OCI-LY1 (cell line): ENCODE measurements around the gene IQSEC1.

Experiments used
- H2AFZ ChIP-seq: fragments of 200-600 bp; sonication (generic), shearing (Covaris generic); 2 replicates; pipeline ENCODE4 v1.6.0; 2014; ENCODE audit warnings: antibody characterized with exemption, mild to moderate bottlenecking, low read length
- H3F3A ChIP-seq: fragments of 200-600 bp; sonication (generic), shearing (Covaris generic); 2 replicates; pipeline ENCODE4 v1.6.0; 2014; ENCODE audit warnings: mild to moderate bottlenecking, antibody characterized with exemption, low read length, moderate library complexity; ENCODE audit not compliant: insufficient read depth
- H3K27ac ChIP-seq: fragments of 200-600 bp; sonication (generic); 2 replicates; pipeline ENCODE4 v1.5.1; 2014; ENCODE audit warnings: low read length, mixed run types, mild to moderate bottlenecking, low read depth; ENCODE audit not compliant: poor library complexity, severe bottlenecking
- H3K27me3 ChIP-seq: fragments of 200-600 bp; sonication (generic); 2 replicates; pipeline ENCODE4 v1.6.0; 2014; ENCODE audit warnings: antibody characterized with exemption, mild to moderate bottlenecking, low read length, moderate library complexity; ENCODE audit not compliant: insufficient read depth
- H3K36me3 ChIP-seq: fragments of 200-600 bp; sonication (generic); 2 replicates; pipeline ENCODE4 v1.6.1; 2014; ENCODE audit warnings: mild to moderate bottlenecking, antibody characterized with exemption, low read length, moderate library complexity, mixed read lengths; ENCODE audit not compliant: insufficient read depth
- H3K4me1 ChIP-seq: fragments of 200-600 bp; sonication (generic); 2 replicates; pipeline ENCODE4 v1.5.1; 2014; ENCODE audit warnings: mild to moderate bottlenecking, low read length, moderate library complexity; ENCODE audit not compliant: insufficient read depth, severe bottlenecking
- H3K4me2 ChIP-seq: fragments of 200-600 bp; sonication (generic), shearing (Covaris generic); 2 replicates; pipeline ENCODE4 v1.6.1; 2014; ENCODE audit warnings: low read length
- H3K4me3 ChIP-seq: fragments of 200-600 bp; sonication (generic); 2 replicates; pipeline ENCODE4 v1.5.1; 2014; ENCODE audit warnings: low read length, low read depth, mild to moderate bottlenecking, mixed read lengths; ENCODE audit not compliant: poor library complexity, severe bottlenecking
- H3K79me2 ChIP-seq: fragments of 200-600 bp; shearing (Covaris generic); 2 replicates; pipeline ENCODE4 v1.6.1; 2016; ENCODE audit warnings: mixed run types, low read length, mixed read lengths; ENCODE audit not compliant: insufficient read depth
- H3K9ac ChIP-seq: fragments of 200-600 bp; sonication (generic), shearing (Covaris generic); 2 replicates; pipeline ENCODE4 v1.6.1; 2014; ENCODE audit warnings: mild to moderate bottlenecking, low read length, mixed read lengths
- H3K9me2 ChIP-seq: fragments of 200-600 bp; sonication (generic), shearing (Covaris generic); 2 replicates; pipeline ENCODE4 v1.6.1; 2014; ENCODE audit warnings: low read depth, mild to moderate bottlenecking, low read length, mixed read lengths
- H3K9me3 ChIP-seq: fragments of 200-600 bp; shearing (Covaris generic); 2 replicates; pipeline ENCODE4 v1.6.1; 2014; ENCODE audit warnings: low read length, mixed read lengths
- H4K20me1 ChIP-seq: fragments of 200-600 bp; sonication (generic), shearing (Covaris generic); 2 replicates; pipeline ENCODE4 v1.6.0; 2016; ENCODE audit warnings: mild to moderate bottlenecking, low read length; ENCODE audit not compliant: insufficient read depth
- CTCF ChIP-seq: fragments of 200-600 bp; sonication (generic), shearing (Covaris generic); IDR thresholded peaks from 2 replicates; pipeline ENCODE4 v1.5.1; 2017; ENCODE audit warnings: mild to moderate bottlenecking, antibody characterized with exemption, low read length, moderate library complexity, mixed read lengths
- EZH2 ChIP-seq: fragments of 200-600 bp; sonication (generic), shearing (Covaris generic); IDR thresholded peaks from 2 replicates; pipeline ENCODE4 v1.8.0; 2017; ENCODE audit warnings: borderline replicate concordance, mixed run types, mild to moderate bottlenecking, antibody characterized with exemption, low read length, moderate library complexity, mixed read lengths

Gene IQSEC1

GRCh38 chr3:12896063-12896985, 176.9 kb downstream of the IQSEC1 start:
- Histone ChIP-seq H3F3A (no peaks in the 10 kb centered on the region), H3K4me3 (no peak overlapping the region), H3K36me3 (no peaks in the 10 kb centered on the region), H3K9me3 (no peaks in the 10 kb centered on the region), H3K9me2 (no peaks in the 10 kb centered on the region), H4K20me1 (no peaks in the 10 kb centered on the region), H3K79me2 (no peaks in the 10 kb centered on the region), H3K4me2 (no peak overlapping the region), H3K27ac (no peak overlapping the region), H3K4me1 (no peaks in the 10 kb centered on the region), H3K27me3 (0 out of 2 replicates have a peak, but pooled peaks cover 12% of the 10 kb centered on the region), H2AFZ (no peak overlapping the region), H3K9ac (no peak overlapping the region)
- TF ChIP-seq CTCF = no peak
- no peak for TF ChIP-seq EZH2

GRCh38 chr3:12895391-12896062, 177.7 kb downstream of the IQSEC1 start:
- Histone ChIP-seq H3K9ac (no peak overlapping the region), H3K4me2 (no peak overlapping the region)
- TF ChIP-seq EZH2 (no peak), CTCF (no peak)

DNA sequence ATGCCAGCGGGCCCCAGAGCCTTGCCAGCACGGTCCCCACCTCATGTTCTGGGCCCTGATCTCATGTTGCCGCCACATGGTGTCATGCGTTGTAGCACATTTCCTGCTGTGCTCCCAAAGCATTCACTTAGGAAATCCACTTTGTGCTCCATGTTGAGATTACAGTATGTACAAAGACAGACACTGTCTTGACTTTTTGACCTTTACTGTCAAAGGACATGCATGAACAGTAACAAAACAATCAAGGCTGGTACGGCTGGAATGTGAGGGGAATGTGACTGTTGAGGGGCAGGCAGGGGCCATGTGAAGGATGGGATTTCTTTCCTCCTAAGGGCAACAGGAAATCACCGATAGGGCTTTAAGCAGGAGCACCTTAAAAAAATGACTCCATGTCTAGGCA, 178.6 kb downstream of the IQSEC1 start:
- no peak overlapping the region for H3K9ac ChIP-seq
- no peaks in the 10 kb centered on the region for H3F3A ChIP-seq
- H3K27me3 ChIP-seq = 0 out of 2 replicates have a peak, but pooled peaks cover 16% of the 10 kb centered on the region
- H4K20me1 ChIP-seq = no peaks in the 10 kb centered on the region
- TF ChIP-seq EZH2 (no peak), CTCF (no peak)
- H3K4me3 ChIP-seq = no peak overlapping the region
- H3K4me2 ChIP-seq = no peak overlapping the region
- H3K36me3 ChIP-seq = no peaks in the 10 kb centered on the region
- no peaks in the 10 kb centered on the region for H3K79me2 ChIP-seq
- H2AFZ ChIP-seq = no peak overlapping the region
- H3K27ac ChIP-seq = no peak overlapping the region
- H3K4me1 ChIP-seq = no peaks in the 10 kb centered on the region
- no peaks in the 10 kb centered on the region for H3K9me2 ChIP-seq
- H3K9me3 ChIP-seq = no peaks in the 10 kb centered on the region

More at GRCh38 chr3:12895391-12896062, 177.7 kb downstream of the IQSEC1 start:
- Histone ChIP-seq H3K9me2 (no peaks in the 10 kb centered on the region), H3K9me3 (no peaks in the 10 kb centered on the region), H3K79me2 (no peaks in the 10 kb centered on the region), H3F3A (no peaks in the 10 kb centered on the region), H3K36me3 (no peaks in the 10 kb centered on the region), H3K27me3 (0 out of 2 replicates have a peak, but pooled peaks cover 14% of the 10 kb centered on the region), H3K4me3 (no peak overlapping the region), H2AFZ (no peak overlapping the region), H4K20me1 (no peaks in the 10 kb centered on the region), H3K4me1 (no peaks in the 10 kb centered on the region), H3K27ac (no peak overlapping the region)
